Endometrium (tissue), 2 donors: ENCODE data around the gene SRSF9.
"Not testable (repeated sequence)": the region's sequence is repeated elsewhere in the genome, so short reads cannot be mapped to it uniquely, and the experiment has no call there.

ENCODE experiments used
- FAIRE-seq: peaks from 2 replicates; lab custom pipeline; 2012; peaks lifted over from hg19 to GRCh38; lab: Jason Lieb, UNC
- donor health status: control.
- donor health status: control.

Gene SRSF9

GRCh38 chr12:120447992-120448391 lies 21.6 kb downstream of the SRSF9 start:
- no peak for FAIRE-seq

- not testable (repeated sequence) for FAIRE-seq
These were observed 22.7 kb downstream of the SRSF9 start for GRCh38 chr12:120446844-120447178.

GRCh38 chr12:120445911-120446843 lies 23.4 kb downstream of the SRSF9 start, which contains the start of the genes GATC and TRIAP1:
GATC (plus strand) TSS chr12:120446444; CDS start chr12:120446481, 37 bp downstream.
TRIAP1 (minus strand) TSS chr12:120446384; CDS start chr12:120446372, 12 bp downstream.
- no peak for FAIRE-seq

- FAIRE-seq: no peak
These were observed 24.9 kb downstream of the SRSF9 start for GRCh38 chr12:120444676-120445075.

GRCh38 chr12:120439646-120440247 lies 29.8 kb downstream of the SRSF9 start:
- FAIRE-seq: no peak

GRCh38 chr12:120438495-120439198 lies 30.9 kb downstream of the SRSF9 start:
- no peak for FAIRE-seq

GRCh38 chr12:120437735-120438494 lies 31.6 kb downstream of the SRSF9 start, which contains the start of gene COX6A1:
COX6A1 (plus strand) TSS chr12:120438113; CDS start chr12:120438127, 14 bp downstream.
- FAIRE-seq: peak; percentile 73

- no peak for FAIRE-seq
These were observed 36.6 kb downstream of the SRSF9 start for GRCh38 chr12:120432772-120433525.

GRCh38 chr12:120429368-120429767 lies 40.2 kb downstream of the SRSF9 start:
- FAIRE-seq: no peak

- no peak for FAIRE-seq
These were observed 40.8 kb downstream of the SRSF9 start for GRCh38 chr12:120428597-120429229.

GRCh38 chr12:120425797-120426196 lies 43.8 kb downstream of the SRSF9 start:
- FAIRE-seq: no peak

- no peak for FAIRE-seq
These were observed 46.6 kb downstream of the SRSF9 start for GRCh38 chr12:120422892-120423456.

GRCh38 chr12:120421701-120422100 lies 47.8 kb downstream of the SRSF9 start:
- no peak for FAIRE-seq

GRCh38 chr12:120417917-120418580 lies 51.5 kb downstream of the SRSF9 start:
- FAIRE-seq: no peak

- no peak for FAIRE-seq
These were observed 52.9 kb downstream of the SRSF9 start for GRCh38 chr12:120416490-120417216.

GRCh38 chr12:120413901-120414695 lies 55.5 kb downstream of the SRSF9 start:
- no peak for FAIRE-seq

GRCh38 chr12:120412421-120412820 lies 57.1 kb downstream of the SRSF9 start:
- no peak for FAIRE-seq
